ENCODE measurements around the gene CGB1. TPM values are rescaled to one million over a fixed set of nuclear protein-coding genes. Genes with fewer than 3 reads are reported as not detected.

CGB1 gene
- total RNA-seq, 2 donors from 2014 or later, result not detected

DNA sequence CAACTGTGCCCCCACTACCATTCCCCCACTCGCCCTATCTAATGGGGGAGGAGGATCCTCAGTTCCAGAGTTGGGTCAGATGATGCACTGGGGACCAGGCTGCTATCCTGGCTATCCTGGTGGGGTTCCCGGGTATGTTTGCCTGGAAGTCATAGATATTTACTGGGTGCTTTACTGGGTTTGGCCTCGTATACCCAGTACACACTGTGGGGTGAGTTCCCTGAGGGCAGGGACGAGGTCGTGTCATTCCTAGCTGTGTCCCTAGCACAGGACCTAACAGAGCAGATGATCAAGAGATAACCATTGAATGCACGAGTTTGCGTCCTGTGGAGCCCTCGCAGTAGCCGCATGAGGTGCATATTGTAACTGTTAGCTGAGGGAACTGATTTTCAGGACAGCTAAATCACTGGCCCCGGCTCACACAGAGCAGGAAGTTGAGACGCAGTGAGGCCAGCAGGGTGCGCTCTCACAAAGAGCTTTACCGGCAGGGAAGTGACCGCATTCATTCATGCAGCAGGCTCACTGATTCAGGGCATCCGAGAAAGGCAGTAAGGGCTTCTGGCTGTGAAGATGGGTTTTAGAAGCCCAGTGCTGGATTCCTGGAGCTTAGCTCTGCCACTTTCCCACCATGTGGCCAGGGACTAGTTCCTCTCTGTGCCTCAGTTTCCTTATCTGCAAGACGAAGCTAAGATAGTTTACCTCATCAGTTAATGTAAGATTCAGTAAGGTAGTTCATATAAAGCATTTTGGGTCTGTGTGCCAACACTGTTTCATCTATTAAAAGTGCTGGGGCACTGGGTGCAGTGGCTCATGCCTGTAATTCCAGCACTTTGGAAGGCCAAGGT lies 37.0 kb downstream of the CGB1 start:
- H3K9me3 ChIP-seq, result no peaks in the 10 kb centered on the region
- H3K4me1 ChIP-seq (replicated peaks), result no peaks in the 10 kb centered on the region
- H3K36me3 ChIP-seq, result no peaks in the 10 kb centered on the region
- no peaks in the 10 kb centered on the region for H3K27me3 ChIP-seq (replicated peaks; ENCODE audit: insufficient read depth)
- intact Hi-C loops (cut with DNase I), result no loop called here
- no peak overlapping the region for H3K27ac ChIP-seq
- H3K4me3 ChIP-seq, result no peak overlapping the region
- TF ChIP-seq POLR2AphosphoS5 (IDR thresholded peaks at IDR 0.05) (no peak), CTCF (IDR thresholded peaks at IDR 0.05) (peak in 3 of 4 experiments; percentile 21 to 53 (median 41)), POLR2A (IDR thresholded peaks at IDR 0.05) (no peak)
- DNase-seq (ENCODE audit: low spot score), result no peak
- WGBS, result 49% methylated on average over 16 of the region's 16 CpGs

- WGBS, result 72% methylated on average over 5 of the region's 5 CpGs
- H3K4me3 ChIP-seq, result no peak overlapping the region
- H3K27ac ChIP-seq, result no peak overlapping the region
- intact Hi-C loops (cut with DNase I), result no loop called here
- no peaks in the 10 kb centered on the region for H3K9me3 ChIP-seq
- TF ChIP-seq CTCF (IDR thresholded peaks at IDR 0.05) (peak in 1 of 4 experiments; percentile 16), POLR2AphosphoS5 (IDR thresholded peaks at IDR 0.05) (no peak)
- DNase-seq (ENCODE audit: low spot score), result no peak
- no peaks in the 10 kb centered on the region for H3K36me3 ChIP-seq
- no peaks in the 10 kb centered on the region for H3K27me3 ChIP-seq (replicated peaks; ENCODE audit: insufficient read depth)
- H3K4me1 ChIP-seq (replicated peaks), result peaks cover 6% of the 10 kb centered on the region
These were observed 38.7 kb downstream of the CGB1 start for GRCh38 chr19:48997972-48998371.

- 3% methylated on average over 13 of the region's 13 CpGs for WGBS
- no peaks in the 10 kb centered on the region for H3K27me3 ChIP-seq (replicated peaks; ENCODE audit: insufficient read depth)
These were observed 42.7 kb downstream of the CGB1 start for GRCh38 chr19:48994035-48994386.

GRCh38 chr19:48993175-48994034 lies 43.3 kb downstream of the CGB1 start, which contains the start of the genes GYS1 and RUVBL2:
Gene GYS1, minus strand, starts transcription at chr19:48993309. Its CDS starts 197 bp downstream, at chr19:48993112.
Gene RUVBL2, plus strand, starts transcription at chr19:48993887. Its CDS starts 25 bp downstream, at chr19:48993912.
- Histone ChIP-seq H3K36me3 (no peaks in the 10 kb centered on the region), H3K27me3 (replicated peaks; ENCODE audit: insufficient read depth) (no peaks in the 10 kb centered on the region), H3K4me1 (replicated peaks) (peaks cover 19% of the 10 kb centered on the region), H3K27ac (peak within 1 kb of the TSS; percentile 97 to 98), H3K4me3 (peak within 1 kb of the TSS; percentile 74 to 88), H3K9me3 (no peaks in the 10 kb centered on the region)
- intact Hi-C loops (cut with DNase I), result no loop called here
- TF ChIP-seq CTCF (IDR thresholded peaks at IDR 0.05), result peak; percentile 96 to 100 (median 99)
- peak; percentile 99 for TF ChIP-seq POLR2A (IDR thresholded peaks at IDR 0.05)
- TF ChIP-seq POLR2AphosphoS5 (IDR thresholded peaks at IDR 0.05), result peak; percentile 99
- DNase-seq (ENCODE audit: low spot score), result peak; percentile 99
- WGBS, result under 1% methylated on average over 50 of the region's 56 CpGs

More at GRCh38 chr19:48994035-48994386, 42.7 kb downstream of the CGB1 start:
- TF ChIP-seq CTCF (IDR thresholded peaks at IDR 0.05) (no peak), POLR2A (IDR thresholded peaks at IDR 0.05) (no peak), POLR2AphosphoS5 (IDR thresholded peaks at IDR 0.05) (no peak)
- no peak for DNase-seq (ENCODE audit: low spot score)
- no peaks in the 10 kb centered on the region for H3K36me3 ChIP-seq
- H3K27ac ChIP-seq, result peak overlapping the region; percentile 97 to 98
- intact Hi-C loops (cut with DNase I), result no loop called here
- H3K9me3 ChIP-seq, result no peaks in the 10 kb centered on the region
- H3K4me1 ChIP-seq (replicated peaks), result peaks cover 19% of the 10 kb centered on the region
- H3K4me3 ChIP-seq, result peak overlapping the region; percentile 74 to 88

Measured in prostate gland (tissue), 2 donors.